ENCODE results near the gene KIF26A. TPM values are rescaled to one million over a fixed set of nuclear protein-coding genes. Genes with fewer than 3 reads are reported as not detected.

Gene KIF26A
- total RNA-seq, 1 experiment from 2014 or later: 5.5 TPM

GRCh38 chr14:104151026-104151381 lies 12.6 kb downstream of the KIF26A start:
- H3K4me3 Mint-ChIP-seq (ENCODE audit: unreplicated experiment): no peak overlapping the region
- no peaks in the 10 kb centered on the region for H3K9me3 Mint-ChIP-seq (ENCODE audit: unreplicated experiment)
- Histone ChIP-seq H3K4me1 (no peaks in the 10 kb centered on the region), H3K4me3 (ENCODE audit: low read depth, low read length) (no peak overlapping the region), H3K9me3 (no peaks in the 10 kb centered on the region), H3K36me3 (ENCODE audit: control insufficient read depth, insufficient read depth, low read length) (no peaks in the 10 kb centered on the region), H3K27me3 (replicated peaks; ENCODE audit: control insufficient read depth, insufficient read depth, low read length) (no peaks in the 10 kb centered on the region)
- H3K27ac Mint-ChIP-seq (ENCODE audit: unreplicated experiment): no peak overlapping the region
- intact Hi-C loops (cut with micrococcal nuclease; ENCODE audit: unreplicated experiment): no loop called here
- no peaks in the 10 kb centered on the region for H3K4me1 Mint-ChIP-seq (ENCODE audit: low read depth, unreplicated experiment)
- no peaks in the 10 kb centered on the region for H3K36me3 Mint-ChIP-seq (ENCODE audit: insufficient read depth, unreplicated experiment)
- POLR2A ChIA-PET: interaction anchor here (0.6 kb wide), 1 partner anchor 21 kb away, joined by 4 read pairs; no protein-coding TSS in a partner anchor
- H3K27me3 Mint-ChIP-seq (ENCODE audit: insufficient read depth, unreplicated experiment): peaks cover 3% of the 10 kb centered on the region
- no peak for TF ChIP-seq CTCF (IDR thresholded peaks at IDR 0.05; ENCODE audit: insufficient read depth in 1 of 2, low read depth in 1 of 2, low read length in 1 of 2, severe bottlenecking in 1 of 2, unreplicated experiment in 1 of 2)
- DNase-seq: no peak
- CTCF ChIA-PET: interaction anchor here (1.0 kb wide), 1 partner anchor 73 kb away, joined by 3 read pairs; no protein-coding TSS in a partner anchor
- no TSS peak for BruUV-seq (replicated peaks)

- intact Hi-C loops (cut with micrococcal nuclease; ENCODE audit: unreplicated experiment): no loop called here
- H3K9me3 ChIP-seq: no peaks in the 10 kb centered on the region
- ChIA-PET CTCF (interaction anchor here (1.0 kb wide), 1 partner anchor 74 kb away, joined by 3 read pairs; no protein-coding TSS in a partner anchor), POLR2A (no interaction called here)
- Mint-ChIP-seq H3K36me3 (ENCODE audit: insufficient read depth, unreplicated experiment) (no peaks in the 10 kb centered on the region), H3K9me3 (ENCODE audit: unreplicated experiment) (no peaks in the 10 kb centered on the region), H3K27ac (ENCODE audit: unreplicated experiment) (no peak overlapping the region), H3K4me3 (ENCODE audit: unreplicated experiment) (no peak overlapping the region), H3K4me1 (ENCODE audit: low read depth, unreplicated experiment) (no peaks in the 10 kb centered on the region), H3K27me3 (ENCODE audit: insufficient read depth, unreplicated experiment) (no peaks in the 10 kb centered on the region)
- BruUV-seq (replicated peaks): no TSS peak
- no peak for TF ChIP-seq CTCF (IDR thresholded peaks at IDR 0.05; ENCODE audit: insufficient read depth in 1 of 2, low read depth in 1 of 2, low read length in 1 of 2, severe bottlenecking in 1 of 2, unreplicated experiment in 1 of 2)
- H3K4me3 ChIP-seq (ENCODE audit: low read depth, low read length): no peak overlapping the region
- H3K36me3 ChIP-seq (ENCODE audit: control insufficient read depth, insufficient read depth, low read length): no peaks in the 10 kb centered on the region
- no peak for DNase-seq
- H3K4me1 ChIP-seq: no peaks in the 10 kb centered on the region
- H3K27me3 ChIP-seq (replicated peaks; ENCODE audit: control insufficient read depth, insufficient read depth, low read length): no peaks in the 10 kb centered on the region
These were observed 13.3 kb downstream of the KIF26A start for GRCh38 chr14:104151566-104152245.

- Mint-ChIP-seq H3K36me3 (ENCODE audit: insufficient read depth, unreplicated experiment) (no peaks in the 10 kb centered on the region), H3K9me3 (ENCODE audit: unreplicated experiment) (no peaks in the 10 kb centered on the region), H3K4me3 (ENCODE audit: unreplicated experiment) (no peak overlapping the region), H3K4me1 (ENCODE audit: low read depth, unreplicated experiment) (no peaks in the 10 kb centered on the region), H3K27me3 (ENCODE audit: insufficient read depth, unreplicated experiment) (no peaks in the 10 kb centered on the region), H3K27ac (ENCODE audit: unreplicated experiment) (no peak overlapping the region)
- no peak for DNase-seq
- Histone ChIP-seq H3K4me1 (no peaks in the 10 kb centered on the region), H3K36me3 (ENCODE audit: control insufficient read depth, insufficient read depth, low read length) (no peaks in the 10 kb centered on the region), H3K4me3 (ENCODE audit: low read depth, low read length) (no peak overlapping the region), H3K9me3 (no peaks in the 10 kb centered on the region), H3K27me3 (replicated peaks; ENCODE audit: control insufficient read depth, insufficient read depth, low read length) (no peaks in the 10 kb centered on the region)
- intact Hi-C loops (cut with micrococcal nuclease; ENCODE audit: unreplicated experiment): no loop called here
- no peak for TF ChIP-seq CTCF (IDR thresholded peaks at IDR 0.05; ENCODE audit: insufficient read depth in 1 of 2, low read depth in 1 of 2, low read length in 1 of 2, severe bottlenecking in 1 of 2, unreplicated experiment in 1 of 2)
- no TSS peak for BruUV-seq (replicated peaks)
- ChIA-PET POLR2A (no interaction called here), CTCF (no interaction called here)
These were observed 13.8 kb downstream of the KIF26A start for GRCh38 chr14:104152246-104152575.
